HG02798 (cell line): Measurements from ENCODE around the gene RPTOR.

Experiments
- ATAC-seq: cut with Tn5 transposase; IDR thresholded peaks from one replicate; pipeline ENCODE4 v1.9.1; 2021; ENCODE audit warnings: mild to moderate bottlenecking; ENCODE audit not compliant: unreplicated experiment, poor library complexity

The RPTOR gene

DNA sequence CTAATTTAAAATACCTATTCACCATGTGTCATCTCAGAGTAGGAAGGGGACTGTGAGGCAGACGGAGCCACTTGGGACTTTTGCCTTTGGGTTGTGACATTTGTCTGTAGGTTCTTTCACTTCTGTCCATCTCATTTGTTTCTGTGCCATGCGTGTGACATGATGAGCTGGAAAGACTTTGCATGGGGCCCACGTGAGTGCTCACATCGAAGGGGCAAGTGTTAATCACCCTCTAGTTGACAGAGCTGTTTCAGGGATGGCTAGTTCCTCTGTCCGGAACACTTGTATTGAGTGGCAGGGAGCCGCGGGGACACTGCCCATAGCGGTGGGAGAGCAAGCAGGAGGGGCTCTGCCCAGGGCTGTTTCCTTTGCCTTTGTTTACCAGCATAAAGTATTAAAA, 112.0 kb downstream of the RPTOR start:
- peak; percentile 53 for ATAC-seq

GRCh38 chr17:80657561-80657960, 112.9 kb downstream of the RPTOR start:
- ATAC-seq, result no peak

DNA sequence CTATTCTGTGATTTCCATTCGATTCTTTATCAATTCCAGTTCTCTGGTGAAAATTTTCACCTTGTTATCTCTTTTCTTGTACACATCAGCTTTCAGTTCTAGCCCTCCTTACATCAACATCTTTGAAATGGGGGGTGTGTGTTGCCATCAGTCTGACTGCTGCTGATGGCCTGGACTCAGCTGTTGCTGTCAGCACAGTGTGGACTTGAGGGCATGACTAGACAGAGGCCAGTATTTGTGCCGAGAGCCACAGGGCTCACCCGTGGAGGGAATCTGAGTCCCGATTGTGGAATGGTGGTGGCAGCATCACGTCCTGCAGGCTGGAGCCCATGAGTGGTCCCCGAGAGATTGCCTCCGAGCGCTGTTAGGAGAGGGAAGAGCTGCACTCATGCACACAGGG, 114.2 kb downstream of the RPTOR start:
- ATAC-seq, result no peak

GRCh38 chr17:80659651-80660050, 115.0 kb downstream of the RPTOR start:
- ATAC-seq, result no peak

GRCh38 chr17:80660527-80661198, 116.0 kb downstream of the RPTOR start:
- ATAC-seq, result no peak

- no peak for ATAC-seq
These were observed 117.9 kb downstream of the RPTOR start for GRCh38 chr17:80662557-80662956.

DNA sequence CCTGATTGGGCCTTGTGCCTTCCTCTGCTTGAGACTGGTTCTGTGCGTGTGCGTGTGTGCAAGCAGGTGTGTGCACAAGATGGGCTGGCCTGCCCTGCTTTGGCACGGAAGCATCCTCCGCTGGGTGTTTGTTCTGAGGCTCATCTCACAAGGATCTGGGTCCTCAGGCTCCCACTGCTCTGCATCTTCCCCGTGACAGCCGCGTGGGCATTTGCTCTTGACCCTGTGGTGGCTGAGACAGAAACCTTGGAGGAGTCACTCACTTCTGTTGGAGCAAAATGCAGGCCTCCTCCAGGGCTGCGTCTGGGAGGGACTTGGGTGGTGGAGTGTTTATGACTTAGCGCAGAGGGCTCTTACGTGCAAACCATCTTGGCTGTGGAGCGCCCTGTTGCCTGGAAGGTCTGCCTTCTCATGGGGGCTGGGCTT, 119.2 kb downstream of the RPTOR start:
- ATAC-seq, result no peak

DNA sequence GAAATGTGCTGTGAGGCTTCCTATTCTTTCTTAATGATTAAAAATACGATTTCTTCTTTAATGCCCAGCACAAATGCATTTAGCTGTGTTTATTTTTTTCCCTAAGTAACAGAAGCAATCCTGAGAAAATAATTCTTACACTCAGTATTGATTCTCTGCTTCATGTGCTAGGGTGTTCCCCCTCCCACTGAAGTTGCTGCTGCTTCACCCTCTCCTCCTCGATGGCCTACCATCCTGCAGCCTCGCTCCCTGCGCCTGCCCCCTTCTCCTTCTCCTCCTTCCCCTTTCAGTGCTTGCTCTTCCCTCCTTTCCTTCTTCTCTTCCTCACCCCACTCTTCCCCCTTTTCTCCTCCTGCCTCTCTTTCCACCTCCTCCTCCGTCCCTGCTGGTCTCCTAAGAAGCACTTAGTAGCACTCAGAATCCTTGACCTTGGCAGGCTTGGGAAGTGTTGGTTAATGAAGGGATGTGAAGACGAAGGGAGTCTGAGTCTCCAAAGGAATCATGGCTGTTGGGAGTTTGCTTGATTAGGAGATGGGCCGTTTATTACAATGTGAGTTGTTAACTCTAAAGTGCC, 119.7 kb downstream of the RPTOR start:
- no peak for ATAC-seq

GRCh38 chr17:80665792-80666191, 121.2 kb downstream of the RPTOR start:
- ATAC-seq, result no peak

- no peak for ATAC-seq
These were observed 122.2 kb downstream of the RPTOR start for GRCh38 chr17:80666867-80667266.

- no peak for ATAC-seq
These were observed 123.0 kb downstream of the RPTOR start for GRCh38 chr17:80667462-80668277.

- ATAC-seq, result no peak
These were observed 123.9 kb downstream of the RPTOR start for GRCh38 chr17:80668375-80669148.

GRCh38 chr17:80671039-80671824, 126.6 kb downstream of the RPTOR start:
- no peak for ATAC-seq

GRCh38 chr17:80671825-80672110, 127.1 kb downstream of the RPTOR start:
- ATAC-seq, result no peak

GRCh38 chr17:80673152-80673920, 128.7 kb downstream of the RPTOR start:
- no peak for ATAC-seq

DNA sequence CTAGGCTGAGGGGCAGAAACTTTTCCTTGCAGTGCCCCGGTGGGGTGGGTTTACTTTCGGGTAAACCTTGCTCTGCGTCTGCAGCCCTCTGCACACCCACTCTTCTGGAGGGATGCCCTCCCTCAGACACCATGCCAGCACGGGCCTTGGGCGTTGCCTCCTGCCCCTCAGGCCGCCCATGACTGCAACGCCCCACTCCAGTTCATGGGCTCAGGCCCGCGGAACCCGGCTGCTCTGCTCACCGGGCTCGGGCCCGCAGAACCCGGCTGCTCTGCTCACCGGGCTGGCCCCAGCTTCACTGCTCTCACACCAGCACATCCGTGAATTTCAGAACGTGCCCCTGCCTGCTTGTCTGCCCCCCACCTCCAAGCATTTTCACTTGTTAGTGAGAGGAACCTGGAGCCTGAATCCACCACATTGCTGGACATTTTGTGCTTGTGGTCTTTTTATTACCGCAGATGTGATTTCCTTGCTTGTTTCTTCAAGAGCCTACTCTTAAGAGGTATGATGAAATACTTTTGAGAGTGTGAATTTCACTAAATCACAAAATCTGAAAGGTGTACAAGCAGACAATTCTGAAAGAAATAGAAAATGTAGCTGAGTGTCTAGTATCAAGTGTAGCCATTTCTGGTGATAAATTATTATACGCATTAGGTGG, 130.9 kb downstream of the RPTOR start:
- no peak for ATAC-seq

DNA sequence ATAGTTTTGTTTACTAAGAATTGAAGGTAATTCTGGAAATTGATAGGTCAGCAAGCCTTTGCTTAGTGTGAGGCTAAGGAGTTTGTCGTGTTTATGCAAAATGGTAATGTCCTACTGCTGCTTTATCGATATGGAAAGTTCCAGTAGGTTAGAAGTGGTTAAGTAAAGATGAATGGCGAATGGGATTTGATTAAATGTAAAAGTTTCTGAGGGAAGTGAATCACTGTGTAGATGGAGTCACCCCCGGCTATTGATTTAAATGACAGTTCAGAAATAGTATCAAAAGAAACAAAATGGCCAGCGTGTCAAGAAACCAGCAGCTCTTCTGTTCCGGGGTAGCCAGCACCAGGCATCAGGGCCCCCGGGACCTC, 131.4 kb downstream of the RPTOR start:
- no peak for ATAC-seq

DNA sequence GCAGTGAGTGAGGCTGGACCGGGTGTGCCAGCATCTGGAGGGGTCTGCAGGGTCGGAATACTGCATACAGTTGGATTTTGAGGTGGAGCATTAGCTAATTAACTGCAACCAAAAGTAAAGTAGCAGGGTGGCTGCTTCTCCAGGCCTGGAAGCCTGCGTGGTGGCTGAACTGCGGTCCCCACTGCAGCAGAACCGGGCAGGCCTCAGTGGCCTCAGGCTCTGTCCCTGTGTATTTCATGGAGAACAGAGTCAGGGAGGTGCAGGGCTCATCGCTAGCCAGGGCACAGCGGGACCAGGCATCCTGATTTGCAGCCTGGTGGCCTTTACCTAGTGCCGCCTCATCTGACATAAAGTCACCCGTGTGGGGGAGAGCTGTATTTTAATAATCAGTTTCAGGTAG, 131.9 kb downstream of the RPTOR start:
- ATAC-seq, result no peak

DNA sequence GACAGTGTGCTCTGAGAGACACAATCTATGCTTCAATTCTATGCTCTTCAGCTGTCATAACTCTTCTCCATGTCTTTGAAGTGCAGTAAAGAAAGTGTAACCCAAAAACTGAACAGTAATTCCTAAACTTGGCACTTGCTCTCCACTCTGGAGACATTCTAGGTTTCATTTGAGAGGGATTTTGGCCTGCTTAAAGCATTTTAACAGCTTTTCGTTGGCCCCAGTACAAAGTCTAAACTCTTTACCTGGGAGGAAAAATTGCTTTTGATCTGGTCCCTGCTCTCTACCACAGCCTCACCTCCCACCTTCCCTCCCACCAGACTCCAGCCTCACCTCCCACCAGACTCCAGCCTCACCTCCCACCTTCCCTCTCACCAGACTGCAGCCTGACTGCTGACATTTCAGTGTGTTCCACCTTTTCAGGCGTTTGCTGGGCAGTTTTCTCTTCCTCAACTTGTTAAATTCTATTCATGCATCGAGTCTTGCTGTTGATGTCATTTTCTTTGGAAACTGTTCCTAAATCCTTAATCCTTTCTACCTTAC, 132.6 kb downstream of the RPTOR start:
- no peak for ATAC-seq
